DOHH2 (cell line): ENCODE results near the gene ATP10D.

Source experiments
- EZH2phosphoT487 ChIP-seq: fragments of 200-600 bp; sonication (generic); IDR thresholded peaks from 2 replicates; pipeline ENCODE4 v1.6.1; 2017; ENCODE audit warnings: borderline replicate concordance, mild to moderate bottlenecking, antibody characterized with exemption, low read length, moderate library complexity, mixed read lengths
- TF ChIP-seq, protein P1 (sequence below): fragments of 200-600 bp; sonication (generic); IDR thresholded peaks from one replicate; pipeline ENCODE4 v1.5.1; 2014; ENCODE audit warnings: antibody characterized with exemption, mild to moderate bottlenecking, low read depth, low read length; ENCODE audit not compliant: poor library complexity, severe bottlenecking

DNA sequence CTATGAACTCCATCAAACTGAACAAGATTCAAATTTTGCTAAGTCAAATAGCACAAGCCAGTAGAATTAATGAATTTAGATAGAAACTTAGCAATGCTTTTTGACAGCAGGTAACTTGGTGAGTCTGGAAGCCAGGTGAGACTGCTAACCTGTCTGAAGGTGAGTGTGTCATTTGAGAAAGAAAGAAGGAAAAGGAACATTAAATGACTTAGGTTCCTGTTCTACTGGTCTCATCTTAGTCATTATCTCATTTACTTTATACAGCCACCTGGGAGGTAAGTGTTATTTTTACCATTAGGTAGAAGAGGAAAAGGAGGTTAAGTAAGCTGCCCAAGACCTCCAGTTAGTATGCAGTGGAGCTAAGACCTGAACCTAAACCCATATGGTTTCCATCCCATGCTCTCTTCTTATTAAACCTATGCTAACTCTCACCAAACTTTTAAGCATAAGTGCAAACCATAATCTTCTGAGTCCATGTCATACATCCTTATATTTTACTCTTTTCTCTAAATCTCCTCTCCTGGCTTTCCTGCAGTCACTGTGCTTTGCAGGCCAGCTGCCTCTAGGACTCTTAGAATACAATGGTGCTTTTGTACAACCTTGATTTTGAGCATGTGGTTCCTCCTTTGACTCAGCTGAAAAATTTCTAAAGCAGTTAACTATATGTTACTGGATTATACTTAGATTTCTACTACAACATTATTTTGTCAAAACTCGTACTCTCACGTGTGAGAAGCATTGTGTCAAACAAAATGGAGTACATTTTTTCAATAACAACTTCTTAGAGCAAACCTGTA is 68.5 kb downstream of the ATP10D start:
- TF ChIP-seq, protein P1, sequence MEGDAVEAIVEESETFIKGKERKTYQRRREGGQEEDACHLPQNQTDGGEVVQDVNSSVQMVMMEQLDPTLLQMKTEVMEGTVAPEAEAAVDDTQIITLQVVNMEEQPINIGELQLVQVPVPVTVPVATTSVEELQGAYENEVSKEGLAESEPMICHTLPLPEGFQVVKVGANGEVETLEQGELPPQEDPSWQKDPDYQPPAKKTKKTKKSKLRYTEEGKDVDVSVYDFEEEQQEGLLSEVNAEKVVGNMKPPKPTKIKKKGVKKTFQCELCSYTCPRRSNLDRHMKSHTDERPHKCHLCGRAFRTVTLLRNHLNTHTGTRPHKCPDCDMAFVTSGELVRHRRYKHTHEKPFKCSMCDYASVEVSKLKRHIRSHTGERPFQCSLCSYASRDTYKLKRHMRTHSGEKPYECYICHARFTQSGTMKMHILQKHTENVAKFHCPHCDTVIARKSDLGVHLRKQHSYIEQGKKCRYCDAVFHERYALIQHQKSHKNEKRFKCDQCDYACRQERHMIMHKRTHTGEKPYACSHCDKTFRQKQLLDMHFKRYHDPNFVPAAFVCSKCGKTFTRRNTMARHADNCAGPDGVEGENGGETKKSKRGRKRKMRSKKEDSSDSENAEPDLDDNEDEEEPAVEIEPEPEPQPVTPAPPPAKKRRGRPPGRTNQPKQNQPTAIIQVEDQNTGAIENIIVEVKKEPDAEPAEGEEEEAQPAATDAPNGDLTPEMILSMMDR, result no peak
- TF ChIP-seq EZH2phosphoT487, result no peak
